ENCODE measurements around the gene IL32. TPM values are rescaled to one million over a fixed set of nuclear protein-coding genes. Genes with fewer than 3 reads are reported as not detected.

IL32 gene
- total RNA-seq, 2 donors from 2014 or later: 2.0 to 4.0 TPM

DNA sequence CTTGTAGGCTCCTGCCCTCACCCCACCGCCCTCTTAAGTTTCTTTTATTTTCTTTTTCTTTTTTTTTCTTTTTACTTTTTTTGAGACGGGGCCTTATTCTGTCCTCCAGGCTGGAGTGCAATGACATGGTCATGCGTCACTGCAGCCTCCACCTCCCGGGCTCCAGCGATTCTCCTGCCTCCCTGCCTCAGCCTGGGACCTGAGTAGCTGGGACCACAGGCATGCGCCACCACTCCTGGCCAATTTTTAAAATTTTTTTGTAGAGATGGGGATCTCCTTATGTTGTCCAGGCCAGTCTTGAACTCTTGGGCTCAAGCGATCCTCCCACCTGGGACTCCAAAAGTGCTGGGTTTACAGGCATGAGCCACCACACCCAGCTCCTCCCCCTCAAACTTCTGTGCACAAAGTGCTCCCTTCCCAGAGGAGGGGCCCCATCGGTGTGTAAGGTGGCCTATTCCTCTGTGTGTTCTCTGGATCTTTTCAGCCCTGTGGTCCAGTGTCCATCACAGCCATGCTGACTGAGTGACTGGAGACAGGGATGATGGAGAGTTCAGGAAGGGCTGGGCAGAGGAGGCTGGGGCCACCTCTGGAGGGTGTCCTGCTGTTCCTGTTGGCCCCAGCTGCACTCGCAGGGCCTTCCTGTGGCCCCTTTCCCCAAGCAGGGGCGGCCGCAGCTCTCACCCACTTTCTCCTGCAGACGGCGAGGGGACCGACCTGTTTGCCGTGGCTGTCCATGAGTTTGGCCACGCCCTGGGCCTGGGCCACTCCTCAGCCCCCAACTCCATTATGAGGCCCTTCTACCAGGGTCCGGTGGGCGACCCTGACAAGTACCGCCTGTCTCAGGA, 8.9 kb upstream of the IL32 start:
- H3K4me1 Mint-ChIP-seq: peaks cover 7% of the 10 kb centered on the region
- no peak overlapping the region for H3K9ac ChIP-seq (ENCODE audit: extremely low read depth, low read length, poor library complexity, severe bottlenecking)
- peaks cover 29% of the 10 kb centered on the region for H3K27me3 Mint-ChIP-seq (ENCODE audit: insufficient read depth)
- no peak for DNase-seq
- peaks cover 4% of the 10 kb centered on the region for H3K27me3 ChIP-seq (ENCODE audit: control insufficient read depth, insufficient read depth, low read length, poor library complexity, severe bottlenecking)
- H3K4me1 ChIP-seq (ENCODE audit: control insufficient read depth, insufficient read depth, low read length): no peaks in the 10 kb centered on the region
- H3K27ac Mint-ChIP-seq: no peak overlapping the region
- 94 to 95% methylated on average over 12 to 19 of the region's 19 CpGs for WGBS, 2 experiments (ENCODE audit: insufficient coverage in 1 of 2, insufficient read length in 1 of 2)
- no peaks in the 10 kb centered on the region for H3K9me3 ChIP-seq (ENCODE audit: control insufficient read depth, low read length)
- no peaks in the 10 kb centered on the region for H3K9me3 Mint-ChIP-seq
- TF ChIP-seq, protein P1, sequence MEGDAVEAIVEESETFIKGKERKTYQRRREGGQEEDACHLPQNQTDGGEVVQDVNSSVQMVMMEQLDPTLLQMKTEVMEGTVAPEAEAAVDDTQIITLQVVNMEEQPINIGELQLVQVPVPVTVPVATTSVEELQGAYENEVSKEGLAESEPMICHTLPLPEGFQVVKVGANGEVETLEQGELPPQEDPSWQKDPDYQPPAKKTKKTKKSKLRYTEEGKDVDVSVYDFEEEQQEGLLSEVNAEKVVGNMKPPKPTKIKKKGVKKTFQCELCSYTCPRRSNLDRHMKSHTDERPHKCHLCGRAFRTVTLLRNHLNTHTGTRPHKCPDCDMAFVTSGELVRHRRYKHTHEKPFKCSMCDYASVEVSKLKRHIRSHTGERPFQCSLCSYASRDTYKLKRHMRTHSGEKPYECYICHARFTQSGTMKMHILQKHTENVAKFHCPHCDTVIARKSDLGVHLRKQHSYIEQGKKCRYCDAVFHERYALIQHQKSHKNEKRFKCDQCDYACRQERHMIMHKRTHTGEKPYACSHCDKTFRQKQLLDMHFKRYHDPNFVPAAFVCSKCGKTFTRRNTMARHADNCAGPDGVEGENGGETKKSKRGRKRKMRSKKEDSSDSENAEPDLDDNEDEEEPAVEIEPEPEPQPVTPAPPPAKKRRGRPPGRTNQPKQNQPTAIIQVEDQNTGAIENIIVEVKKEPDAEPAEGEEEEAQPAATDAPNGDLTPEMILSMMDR (conservative IDR thresholded peaks at IDR 0.05): no peak
- H3K4me3 ChIP-seq (ENCODE audit: low read length): no peak overlapping the region
- peaks cover 18% of the 10 kb centered on the region for H3K36me3 Mint-ChIP-seq (ENCODE audit: low read depth)
- no peaks in the 10 kb centered on the region for H3K36me3 ChIP-seq (ENCODE audit: control insufficient read depth, insufficient read depth, low read length)
- no peak overlapping the region for H3K27ac ChIP-seq (ENCODE audit: low read depth, low read length)
- H3K4me3 Mint-ChIP-seq: no peak overlapping the region

DNA sequence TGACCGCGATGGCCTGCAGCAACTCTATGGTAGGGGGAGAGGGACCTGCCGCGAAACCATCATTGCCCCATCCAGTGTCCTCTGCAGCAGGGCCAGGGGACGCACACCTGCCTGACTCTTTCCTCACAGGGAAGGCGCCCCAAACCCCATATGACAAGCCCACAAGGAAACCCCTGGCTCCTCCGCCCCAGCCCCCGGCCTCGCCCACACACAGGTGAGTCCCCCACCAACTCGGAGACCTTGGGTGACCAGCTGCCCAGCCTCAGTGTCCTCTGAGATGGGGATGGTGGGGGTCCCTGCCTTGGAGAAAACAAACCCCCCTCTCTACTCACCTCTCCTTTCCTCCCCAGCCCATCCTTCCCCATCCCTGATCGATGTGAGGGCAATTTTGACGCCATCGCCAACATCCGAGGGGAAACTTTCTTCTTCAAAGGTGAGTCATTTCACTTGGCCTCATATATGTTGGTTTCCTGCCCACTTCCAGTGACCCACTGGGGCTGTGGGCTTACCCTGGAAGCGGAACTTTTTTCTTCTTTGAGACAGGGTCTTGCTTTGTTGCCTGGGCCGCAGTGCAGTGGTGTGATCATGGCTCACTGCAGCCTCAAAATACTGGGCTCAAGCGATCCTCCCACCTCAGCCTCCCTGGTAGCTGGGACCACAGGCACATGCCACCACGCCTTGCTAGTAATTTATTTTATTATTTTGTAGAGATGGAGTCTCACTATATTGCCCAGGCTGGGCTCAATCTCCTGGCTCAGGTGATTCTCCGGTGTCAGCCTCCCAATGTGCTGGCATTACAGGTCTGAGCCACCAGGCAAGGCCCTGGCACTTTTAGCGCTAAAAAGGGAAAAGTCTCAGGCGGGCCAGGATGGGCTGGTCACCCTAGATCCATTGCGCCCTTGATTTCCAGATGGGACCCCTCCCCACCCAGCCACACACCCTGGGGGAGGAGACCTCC, 8.0 kb upstream of the IL32 start:
- Histone ChIP-seq H3K4me1 (ENCODE audit: control insufficient read depth, insufficient read depth, low read length) (no peaks in the 10 kb centered on the region), H3K27ac (ENCODE audit: low read depth, low read length) (no peak overlapping the region), H3K36me3 (ENCODE audit: control insufficient read depth, insufficient read depth, low read length) (no peaks in the 10 kb centered on the region), H3K9ac (ENCODE audit: extremely low read depth, low read length, poor library complexity, severe bottlenecking) (no peak overlapping the region), H3K27me3 (ENCODE audit: control insufficient read depth, insufficient read depth, low read length, poor library complexity, severe bottlenecking) (peaks cover 4% of the 10 kb centered on the region), H3K4me3 (ENCODE audit: low read length) (peak overlapping the region; percentile 77), H3K9me3 (ENCODE audit: control insufficient read depth, low read length) (no peaks in the 10 kb centered on the region)
- Mint-ChIP-seq H3K27me3 (ENCODE audit: insufficient read depth) (peaks cover 30% of the 10 kb centered on the region), H3K36me3 (ENCODE audit: low read depth) (peaks cover 14% of the 10 kb centered on the region), H3K9me3 (no peaks in the 10 kb centered on the region), H3K4me3 (peak overlapping the region; percentile 72), H3K27ac (no peak overlapping the region), H3K4me1 (peaks cover 7% of the 10 kb centered on the region)
- TF ChIP-seq, protein P1 (conservative IDR thresholded peaks at IDR 0.05): no peak
- no peak for DNase-seq
- WGBS, 2 experiments (ENCODE audit: insufficient coverage in 1 of 2, insufficient read length in 1 of 2): 94 to 97% methylated on average over 12 to 22 of the region's 22 CpGs

DNA sequence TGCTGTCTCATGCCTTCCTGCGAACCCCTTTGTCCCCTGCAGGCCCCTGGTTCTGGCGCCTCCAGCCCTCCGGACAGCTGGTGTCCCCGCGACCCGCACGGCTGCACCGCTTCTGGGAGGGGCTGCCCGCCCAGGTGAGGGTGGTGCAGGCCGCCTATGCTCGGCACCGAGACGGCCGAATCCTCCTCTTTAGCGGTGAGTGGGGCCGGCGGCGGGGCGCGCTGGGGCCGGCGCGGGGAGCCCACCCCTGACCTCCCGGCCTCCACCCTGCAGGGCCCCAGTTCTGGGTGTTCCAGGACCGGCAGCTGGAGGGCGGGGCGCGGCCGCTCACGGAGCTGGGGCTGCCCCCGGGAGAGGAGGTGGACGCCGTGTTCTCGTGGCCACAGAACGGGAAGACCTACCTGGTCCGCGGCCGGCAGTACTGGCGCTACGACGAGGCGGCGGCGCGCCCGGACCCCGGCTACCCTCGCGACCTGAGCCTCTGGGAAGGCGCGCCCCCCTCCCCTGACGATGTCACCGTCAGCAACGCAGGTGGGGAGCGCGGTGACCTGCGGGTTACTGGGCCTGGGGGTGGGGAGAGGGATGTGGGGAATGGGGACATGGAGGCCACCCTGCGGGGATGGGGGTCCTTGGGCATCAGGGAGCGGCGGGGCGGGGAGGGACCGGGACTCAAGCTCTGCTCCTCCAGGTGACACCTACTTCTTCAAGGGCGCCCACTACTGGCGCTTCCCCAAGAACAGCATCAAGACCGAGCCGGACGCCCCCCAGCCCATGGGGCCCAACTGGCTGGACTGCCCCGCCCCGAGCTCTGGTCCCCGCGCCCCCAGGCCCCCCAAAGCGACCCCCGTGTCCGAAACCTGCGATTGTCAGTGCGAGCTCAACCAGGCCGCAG, 7.1 kb upstream of the IL32 start:
- Histone ChIP-seq H3K27ac (ENCODE audit: low read depth, low read length) (no peak overlapping the region), H3K36me3 (ENCODE audit: control insufficient read depth, insufficient read depth, low read length) (no peaks in the 10 kb centered on the region), H3K4me3 (ENCODE audit: low read length) (peak overlapping the region; percentile 77), H3K27me3 (ENCODE audit: control insufficient read depth, insufficient read depth, low read length, poor library complexity, severe bottlenecking) (peaks cover 4% of the 10 kb centered on the region), H3K4me1 (ENCODE audit: control insufficient read depth, insufficient read depth, low read length) (no peaks in the 10 kb centered on the region), H3K9me3 (ENCODE audit: control insufficient read depth, low read length) (no peaks in the 10 kb centered on the region), H3K9ac (ENCODE audit: extremely low read depth, low read length, poor library complexity, severe bottlenecking) (peak overlapping the region; percentile 25)
- Mint-ChIP-seq H3K36me3 (ENCODE audit: low read depth) (peaks cover 14% of the 10 kb centered on the region), H3K27ac (no peak overlapping the region), H3K27me3 (ENCODE audit: insufficient read depth) (peaks cover 30% of the 10 kb centered on the region), H3K4me3 (peak overlapping the region; percentile 72), H3K9me3 (no peaks in the 10 kb centered on the region), H3K4me1 (peaks cover 7% of the 10 kb centered on the region)
- DNase-seq: peak; percentile 90
- 18 to 49% methylated on average over 29 to 77 of the region's 77 CpGs for WGBS, 2 experiments (ENCODE audit: insufficient coverage in 1 of 2, insufficient read length in 1 of 2)
- TF ChIP-seq, protein P1 (conservative IDR thresholded peaks at IDR 0.05): peak; percentile 47

All from endodermal cell (in vitro differentiated cells).